Skin of body (tissue), 2 donors: ENCODE data around the gene PRRX1. TPM values are rescaled to one million over a fixed set of nuclear protein-coding genes. Genes with fewer than 3 reads are reported as not detected.
A peak's percentile ranks its signal among the peaks of the same experiment; 100 is the strongest.

Experiments used
- DNase-seq: peaks from one replicate; lab custom pipeline; 2025; lab: John Stamatoyannopoulos, UW
- total RNA-seq: library from RNA; depleted of rRNA; stranded (reverse); fragments of >200 nt; gene quantifications from one replicate; pipeline ENCODE4 v1.2.3, GENCODE V29; 2014

PRRX1 gene
- total RNA-seq, 1 donor from 2014 or later, result 118 TPM

GRCh38 chr1:170765712-170766330 lies 101.9 kb downstream of the PRRX1 start:
- peak; percentile 16 for DNase-seq

- DNase-seq, result no peak
These were observed 105.0 kb downstream of the PRRX1 start for GRCh38 chr1:170768929-170769328.

DNA sequence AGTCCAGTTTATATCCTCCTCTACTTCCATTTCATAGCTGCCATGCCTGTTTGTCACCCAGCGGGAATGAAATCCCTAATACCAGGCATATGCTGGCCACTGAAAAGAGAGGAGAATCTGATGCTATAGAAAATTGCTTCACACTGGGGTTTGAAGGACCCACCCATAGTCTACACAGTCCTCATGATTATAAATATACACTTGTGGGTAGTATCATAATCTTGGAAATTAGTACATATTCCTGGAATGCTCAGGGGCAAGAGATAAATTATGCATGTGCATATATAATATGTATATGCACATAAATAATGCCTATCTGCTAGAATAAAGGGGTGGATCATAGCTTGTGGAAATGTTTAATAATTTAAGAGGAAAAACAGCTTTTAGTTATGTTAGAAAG lies 105.8 kb downstream of the PRRX1 start:
- DNase-seq, result no peak

GRCh38 chr1:170770254-170770653 lies 106.3 kb downstream of the PRRX1 start:
- DNase-seq, result no peak

GRCh38 chr1:170776252-170776651 lies 112.3 kb downstream of the PRRX1 start:
- no peak for DNase-seq

DNA sequence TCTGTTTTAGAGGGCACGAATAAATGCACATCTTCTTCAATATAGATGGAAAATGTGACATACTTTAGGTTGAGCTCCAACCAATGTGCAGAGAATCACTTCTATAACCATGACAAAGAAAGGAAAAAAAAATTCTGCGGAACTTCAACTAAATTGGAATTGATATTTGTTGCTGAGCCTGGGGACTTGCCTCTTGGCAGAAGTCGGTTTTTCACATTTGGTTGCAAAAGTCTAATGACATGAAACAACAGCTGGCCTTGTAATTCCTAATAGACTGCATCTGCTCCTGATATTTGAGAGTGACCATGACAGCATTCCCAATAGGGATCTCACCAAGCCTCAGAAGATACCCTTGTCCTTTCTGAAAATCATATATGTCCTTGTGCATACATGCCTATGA lies 112.8 kb downstream of the PRRX1 start:
- peak; percentile 75 for DNase-seq

Other genes with a start within 250 kb of the PRRX1 start
- gene GORAB, start 132.0 kb upstream of the PRRX1 start, total RNA-seq, result 13.3 TPM